Mesenchymal stem cell (in vitro differentiated cells and primary cell): Measurements from ENCODE around the gene NDUFAF3.
A peak's percentile ranks its signal among the peaks of the same experiment; 100 is the strongest.

Source experiments
- DNase-seq: peaks from one replicate; pipeline ENCODE4 v3.0.0-alpha.2; 2013
- H2AFZ ChIP-seq: one replicate; pipeline ENCODE4 v1.6.1; 2013; ENCODE audit warnings: low read depth, mild to moderate bottlenecking, control low read depth, inconsistent platforms, low read length, moderate library complexity
- H2AK5ac ChIP-seq: 2 replicates; pipeline ENCODE4 v1.6.1; 2013; ENCODE audit warnings: low read length, moderate library complexity, mild to moderate bottlenecking, inconsistent platforms; ENCODE audit not compliant: severe bottlenecking
- H2BK120ac ChIP-seq: one replicate; pipeline ENCODE4 v1.6.1; 2013; ENCODE audit warnings: low read depth, mild to moderate bottlenecking, inconsistent platforms, low read length, moderate library complexity
- H2BK12ac ChIP-seq, 2 experiments: one replicate each; pipeline ENCODE4 v1.6.1; 2013; ENCODE audit warnings: inconsistent platforms in 2 of 2, low read length in 2 of 2, mild to moderate bottlenecking in 2 of 2, moderate library complexity in 2 of 2, control low read depth in 1 of 2
- H2BK15ac ChIP-seq: one replicate; pipeline ENCODE4 v1.6.1; 2013; ENCODE audit warnings: mild to moderate bottlenecking, low read depth, inconsistent platforms; ENCODE audit not compliant: poor library complexity, severe bottlenecking
- H2BK5ac ChIP-seq: 2 replicates; pipeline ENCODE4 v1.6.1; 2013; ENCODE audit warnings: low read depth, mild to moderate bottlenecking, low read length, control low read depth, inconsistent platforms; ENCODE audit not compliant: poor library complexity, severe bottlenecking
- H3K14ac ChIP-seq, 2 experiments: one replicate each; pipeline ENCODE4 v1.6.1; 2013; ENCODE audit warnings: inconsistent platforms in 2 of 2, low read length in 2 of 2, control low read depth in 1 of 2, mild to moderate bottlenecking in 1 of 2, moderate library complexity in 1 of 2
- H3K18ac ChIP-seq, 2 experiments: one replicate each; pipeline ENCODE4 v1.6.1; 2013; ENCODE audit warnings: inconsistent platforms in 2 of 2, low read length in 2 of 2, control low read depth in 1 of 2, low read depth in 1 of 2, mild to moderate bottlenecking in 1 of 2
- H3K23ac ChIP-seq, 2 experiments: one replicate each; pipeline ENCODE4 v1.6.1; 2013; ENCODE audit warnings: inconsistent platforms in 2 of 2, low read length in 2 of 2, mild to moderate bottlenecking in 2 of 2, moderate library complexity in 2 of 2, control low read depth in 1 of 2
- H3K27ac ChIP-seq: 2 replicates; pipeline ENCODE4 v1.5.1; 2013; ENCODE audit warnings: mild to moderate bottlenecking, moderate library complexity, low read length, control low read depth, inconsistent platforms; ENCODE audit not compliant: poor library complexity, severe bottlenecking
- H3K27me3 ChIP-seq, 2 experiments: 2 replicates each; pipeline versions ENCODE4 v1.6.1 to v1.7.0; 2013; ENCODE audit warnings: low read length in 2 of 2, mild to moderate bottlenecking in 2 of 2, moderate library complexity in 2 of 2, control low read depth in 1 of 2, inconsistent platforms in 1 of 2; ENCODE audit not compliant: control insufficient read depth in 1 of 2, insufficient read depth in 1 of 2
- H3K36me3 ChIP-seq, 2 experiments: 2 replicates each; pipeline versions ENCODE4 v1.6.1 to v1.7.0; 2013; ENCODE audit warnings: low read length in 2 of 2, control low read depth in 1 of 2, inconsistent platforms in 1 of 2, low read depth in 1 of 2, mild to moderate bottlenecking in 1 of 2; ENCODE audit not compliant: insufficient read depth in 2 of 2, control insufficient read depth in 1 of 2
- H3K4ac ChIP-seq, 2 experiments: one replicate each; pipeline ENCODE4 v1.6.1; 2013; ENCODE audit warnings: inconsistent platforms in 2 of 2, low read length in 2 of 2, mild to moderate bottlenecking in 2 of 2, moderate library complexity in 2 of 2, control low read depth in 1 of 2, low read depth in 1 of 2
- H3K4me1 ChIP-seq: 2 replicates; pipeline ENCODE4 v1.6.1; 2013; ENCODE audit warnings: low read depth, low read length, control low read depth; ENCODE audit not compliant: control insufficient read depth, insufficient read depth
- H3K4me2 ChIP-seq: 2 replicates; pipeline ENCODE4 v1.6.1; 2013; ENCODE audit warnings: low read length, mild to moderate bottlenecking, inconsistent platforms; ENCODE audit not compliant: poor library complexity, severe bottlenecking
- H3K4me3 ChIP-seq, 2 experiments: 2 replicates each; pipeline versions ENCODE4 v1.5.1 to v1.7.0; 2013; ENCODE audit warnings: low read length in 2 of 2, mild to moderate bottlenecking in 2 of 2, control low read depth in 1 of 2, low read depth in 1 of 2; ENCODE audit not compliant: insufficient read depth in 1 of 2
- H3K79me1 ChIP-seq: replicated peaks from 2 replicates; pipeline ENCODE4 v1.6.1; 2013; ENCODE audit warnings: mild to moderate bottlenecking, control low read depth, low read length, inconsistent platforms; ENCODE audit not compliant: poor library complexity, severe bottlenecking
- H3K9ac ChIP-seq: 2 replicates; pipeline ENCODE4 v1.7.0; 2013; ENCODE audit warnings: mild to moderate bottlenecking, low read length, moderate library complexity
- H3K9me3 ChIP-seq: 2 replicates; pipeline ENCODE4 v1.7.0; 2013; ENCODE audit warnings: mild to moderate bottlenecking, low read length; ENCODE audit not compliant: control insufficient read depth
- H4K8ac ChIP-seq: one replicate; pipeline ENCODE4 v1.6.1; 2013; ENCODE audit warnings: inconsistent platforms, mild to moderate bottlenecking, low read length, moderate library complexity
- H4K91ac ChIP-seq: one replicate; pipeline ENCODE4 v1.6.1; 2013; ENCODE audit warnings: mild to moderate bottlenecking, low read length, inconsistent platforms
- WGBS: methylation state at CpG from one replicate; pipeline ENCODE4 v1.1.7; 2013; ENCODE audit warnings: mixed read lengths; 5-methylcytosine and 5-hydroxymethylcytosine counted together

NDUFAF3 gene

GRCh38 chr3:49012441-49013017, 9.4 kb upstream of the NDUFAF3 start:
- Histone ChIP-seq H3K27me3 (no peaks in the 10 kb centered on the region), H3K4me2 (no peak overlapping the region), H3K4ac (no peak overlapping the region), H2BK5ac (no peak overlapping the region), H2BK12ac (no peak overlapping the region), H3K79me1 (peaks cover 14% of the 10 kb centered on the region), H3K4me3 (no peak overlapping the region), H3K36me3 (peaks cover 61 to 64% of the 10 kb centered on the region in 2 experiments), H2BK120ac (no peak overlapping the region), H2AK5ac (no peak overlapping the region), H3K14ac (no peak overlapping the region), H2AFZ (no peak overlapping the region), H4K91ac (no peak overlapping the region), H2BK15ac (no peak overlapping the region), H3K27ac (no peak overlapping the region), H3K9ac (no peak overlapping the region), H3K18ac (no peak overlapping the region), H4K8ac (no peak overlapping the region), H3K23ac (no peak overlapping the region), H3K4me1 (peaks cover 42% of the 10 kb centered on the region), H3K9me3 (no peaks in the 10 kb centered on the region)
- whole genome bisulfite sequencing, result 90% methylated on average over 17 of the region's 17 CpGs
- peak; percentile 44 for DNase-seq

- no peak overlapping the region for H3K4me2 ChIP-seq
- no peaks in the 10 kb centered on the region for H3K9me3 ChIP-seq
- H2BK12ac ChIP-seq, result no peak overlapping the region
- no peak overlapping the region for H3K23ac ChIP-seq
- H3K27me3 ChIP-seq, result no peaks in the 10 kb centered on the region
- no peak overlapping the region for H2BK5ac ChIP-seq
- no peak overlapping the region for H3K4ac ChIP-seq
- no peak overlapping the region for H2BK120ac ChIP-seq
- no peak overlapping the region for H3K18ac ChIP-seq
- no peak overlapping the region for H4K91ac ChIP-seq
- H3K79me1 ChIP-seq, result peaks cover 18% of the 10 kb centered on the region
- no peak overlapping the region for H2AFZ ChIP-seq
- no peak overlapping the region for H4K8ac ChIP-seq
- no peak overlapping the region for H2BK15ac ChIP-seq
- peaks cover 40% of the 10 kb centered on the region for H3K4me1 ChIP-seq
- H3K9ac ChIP-seq, result no peak overlapping the region
- no peak overlapping the region for H3K14ac ChIP-seq
- 93% methylated on average over 19 of the region's 19 CpGs for WGBS
- no peak overlapping the region for H3K4me3 ChIP-seq
- peaks cover 61 to 64% of the 10 kb centered on the region in 2 experiments for H3K36me3 ChIP-seq
- DNase-seq, result no peak
- no peak overlapping the region for H2AK5ac ChIP-seq
- H3K27ac ChIP-seq, result no peak overlapping the region
These were observed 8.7 kb upstream of the NDUFAF3 start for GRCh38 chr3:49013113-49013737.

- H3K9me3 ChIP-seq, result no peaks in the 10 kb centered on the region
- no peak overlapping the region for H3K4me3 ChIP-seq
- no peak overlapping the region for H3K23ac ChIP-seq
- WGBS, result 91% methylated on average over 23 of the region's 24 CpGs
- H4K8ac ChIP-seq, result no peak overlapping the region
- peaks cover 18% of the 10 kb centered on the region for H3K79me1 ChIP-seq
- no peak overlapping the region for H3K9ac ChIP-seq
- no peak overlapping the region for H3K14ac ChIP-seq
- no peak overlapping the region for H4K91ac ChIP-seq
- H3K18ac ChIP-seq, result no peak overlapping the region
- H3K4me1 ChIP-seq, result peaks cover 38% of the 10 kb centered on the region
- DNase-seq, result peak; percentile 50
- no peak overlapping the region for H2AFZ ChIP-seq
- no peak overlapping the region for H2BK15ac ChIP-seq
- H2BK12ac ChIP-seq, result no peak overlapping the region
- peaks cover 61 to 64% of the 10 kb centered on the region in 2 experiments for H3K36me3 ChIP-seq
- H2AK5ac ChIP-seq, result no peak overlapping the region
- no peaks in the 10 kb centered on the region for H3K27me3 ChIP-seq
- H3K4ac ChIP-seq, result no peak overlapping the region
- no peak overlapping the region for H3K4me2 ChIP-seq
- H3K27ac ChIP-seq, result no peak overlapping the region
- H2BK5ac ChIP-seq, result no peak overlapping the region
- no peak overlapping the region for H2BK120ac ChIP-seq
These were observed 7.9 kb upstream of the NDUFAF3 start for GRCh38 chr3:49013738-49014660.

- no peak overlapping the region for H3K4me2 ChIP-seq
These were observed 6.8 kb upstream of the NDUFAF3 start for GRCh38 chr3:49015072-49015471.

More at GRCh38 chr3:49015072-49015471, 6.8 kb upstream of the NDUFAF3 start:
- H2AK5ac ChIP-seq, result no peak overlapping the region
- no peak overlapping the region for H2BK5ac ChIP-seq
- H2BK12ac ChIP-seq, result no peak overlapping the region
- H3K36me3 ChIP-seq, result peaks cover 58 to 63% of the 10 kb centered on the region in 2 experiments
- DNase-seq, result no peak
- no peak overlapping the region for H3K23ac ChIP-seq
- H2AFZ ChIP-seq, result no peak overlapping the region
- no peak overlapping the region for H3K9ac ChIP-seq
- peaks cover 18% of the 10 kb centered on the region for H3K79me1 ChIP-seq
- no peaks in the 10 kb centered on the region for H3K27me3 ChIP-seq
- 93% methylated on average over 5 of the region's 8 CpGs for WGBS
- no peak overlapping the region for H3K27ac ChIP-seq
- no peaks in the 10 kb centered on the region for H3K9me3 ChIP-seq
- H3K4me3 ChIP-seq, result no peak overlapping the region
- H4K91ac ChIP-seq, result no peak overlapping the region
- H3K14ac ChIP-seq, result no peak overlapping the region
- H3K18ac ChIP-seq, result no peak overlapping the region
- no peak overlapping the region for H2BK120ac ChIP-seq
- H3K4me1 ChIP-seq, result peaks cover 40% of the 10 kb centered on the region
- no peak overlapping the region for H2BK15ac ChIP-seq
- no peak overlapping the region for H4K8ac ChIP-seq
- H3K4ac ChIP-seq, result no peak overlapping the region
